Activated CD4-positive, alpha-beta T cell treated with anti-CD3 and anti-CD28 coated beads for 4 hours (primary cell): ENCODE data around the gene NPVF.

Experiments
- DNase-seq, 2 donors: peaks; one replicate each; pipeline ENCODE4 v3.0.0-alpha.2; 2020

The NPVF gene

GRCh38 chr7:25228386-25228785 lies at the start of gene NPVF:
Gene NPVF, minus strand, starts transcription at chr7:25228486. Its CDS starts 47 bp downstream, at chr7:25228439.
- no peak for DNase-seq

GRCh38 chr7:25272265-25272664 lies 44.0 kb upstream of the NPVF start:
- DNase-seq, result no peak

GRCh38 chr7:25263337-25263736 lies 35.1 kb upstream of the NPVF start:
- DNase-seq, result no peak

GRCh38 chr7:25262586-25262985 lies 34.3 kb upstream of the NPVF start:
- DNase-seq, result no peak

- DNase-seq, result no peak
Measured at GRCh38 chr7:25261545-25262140, 33.4 kb upstream of the NPVF start.

- no peak for DNase-seq
Measured at GRCh38 chr7:25260862-25261494, 32.7 kb upstream of the NPVF start.

GRCh38 chr7:25259487-25260243 lies 31.4 kb upstream of the NPVF start:
- peak; percentile 64 to 68 for DNase-seq

- no peak for DNase-seq
Measured at GRCh38 chr7:25256333-25256819, 28.1 kb upstream of the NPVF start.

GRCh38 chr7:25255611-25256332 lies 27.5 kb upstream of the NPVF start:
- no peak for DNase-seq

GRCh38 chr7:25254604-25255003 lies 26.3 kb upstream of the NPVF start:
- no peak for DNase-seq

GRCh38 chr7:25253714-25254113 lies 25.4 kb upstream of the NPVF start:
- no peak for DNase-seq

GRCh38 chr7:25250386-25250785 lies 22.1 kb upstream of the NPVF start:
- no peak for DNase-seq

- DNase-seq, result no peak
Measured at GRCh38 chr7:25249772-25250171, 21.5 kb upstream of the NPVF start.

- no peak for DNase-seq
Measured at GRCh38 chr7:25246306-25246705, 18.0 kb upstream of the NPVF start.

- no peak for DNase-seq
Measured at GRCh38 chr7:25244254-25245033, 16.2 kb upstream of the NPVF start.

- no peak for DNase-seq
Measured at GRCh38 chr7:25242678-25243077, 14.4 kb upstream of the NPVF start.

- no peak for DNase-seq
Measured at GRCh38 chr7:25240896-25241295, 12.6 kb upstream of the NPVF start.

GRCh38 chr7:25240340-25240739 lies 12.1 kb upstream of the NPVF start:
- no peak for DNase-seq

- no peak for DNase-seq
Measured at GRCh38 chr7:25239888-25240287, 11.6 kb upstream of the NPVF start.

- no peak for DNase-seq
Measured at GRCh38 chr7:25238066-25238725, 9.9 kb upstream of the NPVF start.

- no peak for DNase-seq
Measured at GRCh38 chr7:25235471-25235870, 7.2 kb upstream of the NPVF start.

- no peak for DNase-seq
Measured at GRCh38 chr7:25234336-25234735, 6.0 kb upstream of the NPVF start.
